Keratinocyte (primary cell): ENCODE data around the gene BMPER. TPM values are rescaled to one million over a fixed set of nuclear protein-coding genes. Genes with fewer than 3 reads are reported as not detected.

Experiments
- DNase-seq: peaks from one replicate; pipeline ENCODE4 v3.0.0-alpha.2; 2011; ENCODE audit warnings: low read depth, missing footprints, low spot score
- FAIRE-seq: peaks from 2 replicates; lab custom pipeline; 2011; peaks lifted over from hg19 to GRCh38; lab: Jason Lieb, UNC
- H2AFZ ChIP-seq: 2 replicates; pipeline ENCODE4 v1.6.0; 2012; ENCODE audit warnings: low read length, control low read depth, inconsistent platforms; ENCODE audit not compliant: control insufficient read depth
- H3K27ac ChIP-seq: 2 replicates; pipeline ENCODE4 v1.5.1; 2011; ENCODE audit warnings: low read length; ENCODE audit not compliant: control insufficient read depth, insufficient read depth
- H3K27me3 ChIP-seq: 3 replicates; pipeline ENCODE4 v1.6.0; 2011; ENCODE audit warnings: low read length; ENCODE audit not compliant: control insufficient read depth, insufficient read depth; ENCODE audit errors: extremely low read depth
- H3K36me3 ChIP-seq, 2 experiments: 2 replicates in 1 of 2; 3 replicates in 1 of 2; pipeline ENCODE4 v1.5.1; 2011; ENCODE audit warnings: low read length in 2 of 2, mild to moderate bottlenecking in 1 of 2; ENCODE audit not compliant: control insufficient read depth in 2 of 2, insufficient read depth in 2 of 2; ENCODE audit errors: extremely low read depth in 1 of 2
- H3K4me1 ChIP-seq: 3 replicates; pipeline ENCODE4 v1.5.1; 2011; ENCODE audit warnings: low read length; ENCODE audit not compliant: control insufficient read depth, insufficient read depth; ENCODE audit errors: extremely low read depth
- H3K4me2 ChIP-seq: 3 replicates; pipeline ENCODE4 v1.6.0; 2011; ENCODE audit warnings: low read depth, low read length; ENCODE audit not compliant: control insufficient read depth, insufficient read depth; ENCODE audit errors: extremely low read depth
- H3K4me3 ChIP-seq, 3 experiments: fragments of 200-600 bp in 1 of 3; sonication (generic) in 1 of 3; 2 replicates in 2 of 3; 3 replicates in 1 of 3; pipeline ENCODE4 v1.5.1; 2011 to 2016; ENCODE audit warnings: low read length in 3 of 3, mild to moderate bottlenecking in 3 of 3, control low read depth in 2 of 3, inconsistent platforms in 1 of 3, low read depth in 1 of 3, mixed read lengths in 1 of 3, mixed run types in 1 of 3, moderate library complexity in 1 of 3; ENCODE audit not compliant: control insufficient read depth in 2 of 3, insufficient read depth in 2 of 3; ENCODE audit errors: extremely low read depth in 1 of 3
- H3K79me2 ChIP-seq: 2 replicates; pipeline ENCODE4 v1.6.0; 2012; ENCODE audit warnings: low read length; ENCODE audit not compliant: control insufficient read depth, insufficient read depth
- H3K9ac ChIP-seq: 3 replicates; pipeline ENCODE4 v1.6.0; 2011; ENCODE audit warnings: low read length; ENCODE audit not compliant: control insufficient read depth, insufficient read depth; ENCODE audit errors: extremely low read depth
- H3K9me1 ChIP-seq: 3 replicates; pipeline ENCODE4 v1.6.0; 2011; ENCODE audit warnings: low read length; ENCODE audit not compliant: control insufficient read depth, insufficient read depth; ENCODE audit errors: extremely low read depth
- H3K9me3 ChIP-seq: 2 replicates; pipeline ENCODE4 v1.5.1; 2012; ENCODE audit warnings: low read depth, low read length; ENCODE audit not compliant: control insufficient read depth
- H4K20me1 ChIP-seq: 3 replicates; pipeline ENCODE4 v1.6.0; 2011; ENCODE audit warnings: low read length; ENCODE audit not compliant: control insufficient read depth, insufficient read depth; ENCODE audit errors: extremely low read depth
- EZH2 ChIP-seq: IDR thresholded peaks from one replicate; pipeline ENCODE4 v1.6.1; 2012; ENCODE audit warnings: inconsistent platforms, mild to moderate bottlenecking, low read length, moderate library complexity
- dilution Hi-C: fragments of 300-500 bp; cut with MboI; formaldehyde crosslinking; loops from one replicate; pipeline ENCODE4 v1.7.0; 2020; ENCODE audit warnings: low sequenced_read_pairs; ENCODE audit not compliant: extremely low pct_ligation_motif_present
- polyA plus RNA-seq, 5 experiments: library from polyadenylated mRNA; depleted of rRNA in 3 of 5; stranded (reverse) in 3 of 5; stranded (forward) in 1 of 5; unstranded in 1 of 5; fragments of >200 nt; gene quantifications; 1 replicate in 1 of 5; 2 replicates in 3 of 5; 3 replicates in 1 of 5; pipeline versions ENCODE4 v1.2.1 to v1.2.3, GENCODE V29; 2011 to 2012; ENCODE audit warnings: missing spikeins in 2 of 5, low read depth in 1 of 5, low replicate concordance in 1 of 5
- TF ChIP-seq, protein P1 (sequence below), 3 experiments: IDR thresholded peaks in 1 of 3; conservative IDR thresholded peaks in 1 of 3; optimal IDR thresholded peaks in 1 of 3; 2 replicates in 2 of 3; 3 replicates in 1 of 3; pipeline versions ENCODE3 to v1.5.1; 2011; ENCODE audit warnings: low read length in 3 of 3, mild to moderate bottlenecking in 3 of 3, moderate library complexity in 2 of 3, control low read depth in 1 of 3, inconsistent platforms in 1 of 3; ENCODE audit not compliant: insufficient read depth in 2 of 3; ENCODE audit errors: extremely low read depth in 1 of 3

The BMPER gene
- polyA plus RNA-seq, 1 donor (not counting 4 experiments of a cell fraction or from before 2014, with no cell fraction given): 0.67 TPM

DNA sequence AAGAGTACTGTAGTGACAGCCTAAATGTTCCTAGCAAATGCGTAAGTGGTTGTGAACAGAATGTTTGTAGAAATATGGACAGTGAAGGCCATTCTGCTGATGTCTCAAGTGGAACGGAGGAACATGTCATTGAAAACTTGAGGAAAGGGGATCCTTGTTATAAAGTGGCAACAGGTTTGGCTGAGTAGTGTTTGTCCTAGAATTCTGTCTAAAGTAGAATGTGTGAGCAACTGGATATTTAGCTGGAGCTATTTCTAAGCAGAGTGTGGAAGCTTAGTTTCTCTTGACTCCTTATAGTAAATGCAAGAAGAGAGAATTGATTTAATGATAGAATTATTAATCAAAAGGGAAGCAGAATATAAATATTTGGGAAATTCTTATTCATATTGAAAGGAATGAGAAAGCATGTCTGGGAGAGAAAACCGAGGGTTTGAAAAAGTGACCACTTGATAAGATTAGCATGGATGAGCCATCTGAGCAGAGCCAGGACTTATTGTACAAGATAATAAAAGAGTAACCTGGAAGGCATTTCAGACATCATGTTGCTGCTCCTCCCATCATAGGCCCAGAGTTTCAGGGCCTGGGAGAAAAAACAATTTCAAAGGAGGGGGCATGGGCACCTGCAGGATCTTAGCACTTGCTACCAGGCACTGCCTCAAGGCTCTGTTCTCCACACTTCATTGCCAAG is 276.1 kb downstream of the BMPER start:
- no peak overlapping the region for H3K9ac ChIP-seq
- no peak overlapping the region for H3K4me2 ChIP-seq
- H3K9me3 ChIP-seq: no peaks in the 10 kb centered on the region
- no peaks in the 10 kb centered on the region for H3K9me1 ChIP-seq
- H3K79me2 ChIP-seq: no peaks in the 10 kb centered on the region
- H3K27ac ChIP-seq: no peak overlapping the region
- H3K36me3 ChIP-seq: no peaks in the 10 kb centered on the region
- H4K20me1 ChIP-seq: no peaks in the 10 kb centered on the region
- no peaks in the 10 kb centered on the region for H3K27me3 ChIP-seq
- FAIRE-seq (no peak), DNase-seq (no peak)
- dilution Hi-C loops: no loop called here
- H2AFZ ChIP-seq: no peak overlapping the region
- TF ChIP-seq EZH2: no peak
- TF ChIP-seq, protein P1, sequence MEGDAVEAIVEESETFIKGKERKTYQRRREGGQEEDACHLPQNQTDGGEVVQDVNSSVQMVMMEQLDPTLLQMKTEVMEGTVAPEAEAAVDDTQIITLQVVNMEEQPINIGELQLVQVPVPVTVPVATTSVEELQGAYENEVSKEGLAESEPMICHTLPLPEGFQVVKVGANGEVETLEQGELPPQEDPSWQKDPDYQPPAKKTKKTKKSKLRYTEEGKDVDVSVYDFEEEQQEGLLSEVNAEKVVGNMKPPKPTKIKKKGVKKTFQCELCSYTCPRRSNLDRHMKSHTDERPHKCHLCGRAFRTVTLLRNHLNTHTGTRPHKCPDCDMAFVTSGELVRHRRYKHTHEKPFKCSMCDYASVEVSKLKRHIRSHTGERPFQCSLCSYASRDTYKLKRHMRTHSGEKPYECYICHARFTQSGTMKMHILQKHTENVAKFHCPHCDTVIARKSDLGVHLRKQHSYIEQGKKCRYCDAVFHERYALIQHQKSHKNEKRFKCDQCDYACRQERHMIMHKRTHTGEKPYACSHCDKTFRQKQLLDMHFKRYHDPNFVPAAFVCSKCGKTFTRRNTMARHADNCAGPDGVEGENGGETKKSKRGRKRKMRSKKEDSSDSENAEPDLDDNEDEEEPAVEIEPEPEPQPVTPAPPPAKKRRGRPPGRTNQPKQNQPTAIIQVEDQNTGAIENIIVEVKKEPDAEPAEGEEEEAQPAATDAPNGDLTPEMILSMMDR (optimal IDR thresholded peaks at IDR 0.05 in 1 of 3, IDR thresholded peaks at IDR 0.05 in 1 of 3, conservative IDR thresholded peaks at IDR 0.05 in 1 of 3; ENCODE audit: extremely low read depth in 1 of 3, insufficient read depth in 2 of 3, low read length in 3 of 3): no peak
- no peak overlapping the region for H3K4me3 ChIP-seq
- no peaks in the 10 kb centered on the region for H3K4me1 ChIP-seq

DNA sequence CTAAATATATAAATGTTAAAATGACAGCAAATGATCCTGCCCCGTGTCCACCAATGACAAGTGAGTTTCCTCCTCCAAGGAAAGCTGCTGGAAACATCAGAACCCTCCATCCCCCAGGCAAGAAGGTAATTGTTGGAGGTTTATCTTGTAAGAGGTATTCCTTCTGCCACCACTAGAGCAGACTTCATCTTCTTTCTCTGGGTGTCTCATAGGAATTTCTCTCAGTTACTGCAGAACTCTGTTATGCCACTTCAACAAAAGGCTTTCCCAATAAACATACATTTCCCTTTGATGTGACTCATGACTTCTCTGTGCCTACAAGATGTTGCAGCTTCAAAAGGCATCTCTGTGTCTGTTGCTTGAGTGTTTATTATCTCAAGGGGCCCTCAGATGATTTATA is 279.1 kb downstream of the BMPER start:
- Histone ChIP-seq H3K4me3 (no peak overlapping the region), H3K79me2 (no peaks in the 10 kb centered on the region), H3K27me3 (no peaks in the 10 kb centered on the region), H3K4me2 (no peak overlapping the region), H3K27ac (no peak overlapping the region), H3K4me1 (no peaks in the 10 kb centered on the region), H3K9ac (no peak overlapping the region), H4K20me1 (no peaks in the 10 kb centered on the region), H3K9me3 (no peaks in the 10 kb centered on the region), H2AFZ (no peak overlapping the region), H3K9me1 (no peaks in the 10 kb centered on the region), H3K36me3 (no peaks in the 10 kb centered on the region)
- TF ChIP-seq, protein P1 (optimal IDR thresholded peaks at IDR 0.05 in 1 of 3, IDR thresholded peaks at IDR 0.05 in 1 of 3, conservative IDR thresholded peaks at IDR 0.05 in 1 of 3; ENCODE audit: extremely low read depth in 1 of 3, insufficient read depth in 2 of 3, low read length in 3 of 3): peak in 1 of 3 experiments; percentile 35
- TF ChIP-seq EZH2: no peak
- dilution Hi-C loops: no loop called here
- FAIRE-seq (no peak), DNase-seq (no peak)
